Osteoblast (primary cell): Measurements from ENCODE around the gene GRM7. TPM values are rescaled to one million over a fixed set of nuclear protein-coding genes. Genes with fewer than 3 reads are reported as not detected.

Experiments used
- DNase-seq: peaks from one replicate; pipeline ENCODE4 v3.0.0; 2011; ENCODE audit warnings: low spot score, mixed read lengths; ENCODE audit not compliant: insufficient read length; ENCODE audit errors: missing footprints
- H2AFZ ChIP-seq: 2 replicates; pipeline ENCODE4 v1.6.0; 2011; ENCODE audit warnings: mild to moderate bottlenecking, low read length
- H3K27ac ChIP-seq: 2 replicates; pipeline ENCODE4 v1.5.1; 2011; ENCODE audit warnings: mild to moderate bottlenecking, low read depth, low read length, moderate library complexity
- H3K27me3 ChIP-seq: 2 replicates; pipeline ENCODE4 v1.6.0; 2012; ENCODE audit warnings: mild to moderate bottlenecking, control low read depth, inconsistent platforms, low read length, moderate library complexity; ENCODE audit not compliant: insufficient read depth
- H3K36me3 ChIP-seq: 2 replicates; pipeline ENCODE4 v1.5.1; 2011; ENCODE audit warnings: mild to moderate bottlenecking, low read length, control low read depth, moderate library complexity; ENCODE audit not compliant: insufficient read depth
- H3K4me1 ChIP-seq: 2 replicates; pipeline ENCODE4 v1.5.1; 2011; ENCODE audit warnings: mild to moderate bottlenecking, low read length, control low read depth, moderate library complexity; ENCODE audit not compliant: insufficient read depth
- H3K4me2 ChIP-seq: 2 replicates; pipeline ENCODE4 v1.6.0; 2011; ENCODE audit warnings: mild to moderate bottlenecking, low read length; ENCODE audit not compliant: insufficient read depth
- H3K4me3 ChIP-seq: fragments of 200-600 bp; sonication (generic); 3 replicates; pipeline ENCODE4 v1.5.1; 2012; ENCODE audit warnings: mild to moderate bottlenecking, low read length, inconsistent platforms; ENCODE audit not compliant: insufficient read depth
- H3K79me2 ChIP-seq: 2 replicates; pipeline ENCODE4 v1.6.0; 2012; ENCODE audit warnings: mild to moderate bottlenecking, low read length, control low read depth, inconsistent platforms; ENCODE audit not compliant: insufficient read depth
- H3K9me3 ChIP-seq: 2 replicates; pipeline ENCODE4 v1.5.1; 2011; ENCODE audit warnings: low read depth, low read length, control low read depth
- H4K20me1 ChIP-seq: 2 replicates; pipeline ENCODE4 v1.6.0; 2012; ENCODE audit warnings: mild to moderate bottlenecking, low read length, control low read depth; ENCODE audit not compliant: insufficient read depth
- CTCF ChIP-seq: IDR thresholded peaks from 2 replicates; pipeline ENCODE4 v1.5.1; 2011; ENCODE audit warnings: mild to moderate bottlenecking, low read depth, low read length, moderate library complexity; ENCODE audit errors: extremely low read depth
- total RNA-seq: library from RNA; depleted of rRNA; stranded (reverse); fragments of >200 nt; gene quantifications from 2 replicates; pipeline ENCODE4 v1.2.3, GENCODE V29; 2012

Gene GRM7
- total RNA-seq, 1 donor, result not detected

- DNase-seq, result no peak
- H3K36me3 ChIP-seq, result no peaks in the 10 kb centered on the region
- no peak overlapping the region for H3K27ac ChIP-seq
- H2AFZ ChIP-seq, result no peak overlapping the region
- no peaks in the 10 kb centered on the region for H3K9me3 ChIP-seq
- H3K4me3 ChIP-seq, result no peak overlapping the region
- no peaks in the 10 kb centered on the region for H3K27me3 ChIP-seq
- H3K4me2 ChIP-seq, result no peak overlapping the region
- H4K20me1 ChIP-seq, result no peaks in the 10 kb centered on the region
- H3K4me1 ChIP-seq, result no peaks in the 10 kb centered on the region
- no peaks in the 10 kb centered on the region for H3K79me2 ChIP-seq
- TF ChIP-seq CTCF, result no peak
Measured at GRCh38 chr3:7305561-7305960, 444.6 kb downstream of the GRM7 start.

DNA sequence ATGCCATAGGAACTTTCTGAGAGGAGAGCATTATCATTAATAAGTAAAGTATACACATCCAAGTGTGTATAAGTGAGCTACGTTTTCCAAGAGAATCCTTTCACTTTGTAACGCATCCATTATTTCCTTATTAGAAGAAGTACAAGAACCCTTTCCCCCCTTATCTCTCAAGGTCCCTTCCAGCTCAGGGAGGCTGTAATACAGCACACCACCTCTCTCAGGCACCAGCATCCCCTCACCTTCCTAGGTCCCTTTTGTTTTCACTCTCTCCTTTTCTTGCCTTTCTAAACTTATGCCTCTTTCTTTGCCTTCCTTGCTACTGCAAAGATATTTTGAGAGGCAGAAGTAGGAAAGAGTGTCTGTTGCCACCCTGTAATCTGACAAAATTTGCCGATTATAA is 446.0 kb downstream of the GRM7 start:
- Histone ChIP-seq H3K4me3 (no peak overlapping the region), H4K20me1 (no peaks in the 10 kb centered on the region), H2AFZ (no peak overlapping the region), H3K27ac (no peak overlapping the region), H3K79me2 (no peaks in the 10 kb centered on the region), H3K36me3 (no peaks in the 10 kb centered on the region), H3K27me3 (no peaks in the 10 kb centered on the region), H3K4me1 (no peaks in the 10 kb centered on the region), H3K4me2 (no peak overlapping the region), H3K9me3 (no peaks in the 10 kb centered on the region)
- no peak for DNase-seq
- no peak for TF ChIP-seq CTCF

- no peaks in the 10 kb centered on the region for H3K4me1 ChIP-seq
- no peaks in the 10 kb centered on the region for H3K27me3 ChIP-seq
- no peaks in the 10 kb centered on the region for H4K20me1 ChIP-seq
- no peaks in the 10 kb centered on the region for H3K36me3 ChIP-seq
- H3K9me3 ChIP-seq, result no peaks in the 10 kb centered on the region
- no peak overlapping the region for H3K4me2 ChIP-seq
- DNase-seq, result no peak
- H3K27ac ChIP-seq, result no peak overlapping the region
- TF ChIP-seq CTCF, result no peak
- H2AFZ ChIP-seq, result no peak overlapping the region
- H3K4me3 ChIP-seq, result no peak overlapping the region
- H3K79me2 ChIP-seq, result no peaks in the 10 kb centered on the region
Measured at GRCh38 chr3:7307410-7307809, 446.5 kb downstream of the GRM7 start.

DNA sequence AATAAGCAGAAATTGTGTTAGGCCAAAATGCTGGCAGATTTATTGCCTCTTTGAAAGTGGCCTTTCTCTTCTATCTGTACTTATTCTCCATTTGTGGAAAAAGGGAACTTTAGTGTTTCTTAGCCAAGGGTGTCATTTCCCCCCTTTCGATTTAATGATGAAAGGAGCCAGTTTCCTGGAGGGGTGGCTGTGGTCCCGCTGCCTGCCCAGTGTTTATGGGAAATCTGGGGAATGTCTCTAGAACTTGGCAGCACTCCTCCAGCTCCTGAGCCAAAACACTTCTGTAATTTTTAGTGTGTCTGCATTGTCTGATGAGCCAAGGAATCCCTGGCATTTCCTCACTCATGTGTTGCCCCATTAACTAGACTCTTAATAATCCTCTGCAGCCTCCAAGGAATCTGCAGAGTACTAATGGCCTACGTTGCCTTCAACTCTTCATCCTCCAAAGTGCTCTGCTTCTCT is 448.8 kb downstream of the GRM7 start:
- TF ChIP-seq CTCF, result no peak
- DNase-seq, result no peak
- Histone ChIP-seq H2AFZ (no peak overlapping the region), H3K4me1 (no peaks in the 10 kb centered on the region), H3K9me3 (no peaks in the 10 kb centered on the region), H3K79me2 (no peaks in the 10 kb centered on the region), H4K20me1 (no peaks in the 10 kb centered on the region), H3K4me3 (no peak overlapping the region), H3K36me3 (no peaks in the 10 kb centered on the region), H3K27me3 (no peaks in the 10 kb centered on the region), H3K27ac (no peak overlapping the region), H3K4me2 (no peak overlapping the region)
